Smooth muscle cell of trachea (primary cell): Measurements from ENCODE around the gene OST4. TPM values are rescaled to one million over a fixed set of nuclear protein-coding genes. Genes with fewer than 3 reads are reported as not detected.

ENCODE experiments used
- total RNA-seq: library from RNA; depleted of rRNA; stranded (reverse); fragments of >200 nt; gene quantifications from 2 replicates; pipeline ENCODE4 v1.2.1, GENCODE V29; 2014

OST4 gene
- total RNA-seq, result 409 and 544 TPM in 2 replicates

GRCh38 chr2:27071277-27071989 is at the start of gene OST4:
TSS of gene OST4 (minus strand) at chr2:27071654.

GRCh38 chr2:27118525-27119329 is 47.3 kb upstream of the OST4 start, which contains the start of gene CGREF1:
TSS of gene CGREF1 (minus strand) at chr2:27119128. CDS start at chr2:27104366, 14,762 bp downstream.

GRCh38 chr2:27086724-27087593 is 15.5 kb upstream of the OST4 start, which contains the start of gene KHK:
TSS of gene KHK (plus strand) at chr2:27086772. CDS start at chr2:27087260, 488 bp downstream.

GRCh38 chr2:27078267-27079194 is 7.1 kb upstream of the OST4 start, which contains the start of gene EMILIN1:
TSS of gene EMILIN1 (plus strand) at chr2:27078615. CDS start at chr2:27079066, 451 bp downstream.

GRCh38 chr2:27050996-27051901 is 20.2 kb downstream of the OST4 start, which contains the start of gene AGBL5:
TSS of gene AGBL5 (plus strand) at chr2:27051668. CDS start at chr2:27052959, 1,291 bp downstream.

GRCh38 chr2:27032495-27033252 is 38.8 kb downstream of the OST4 start, which contains the start of gene TMEM214:
TSS of gene TMEM214 (plus strand) at chr2:27032965. CDS start at chr2:27033016, 51 bp downstream.

Other genes with a start within 250 kb of the OST4 start
- gene DPYSL5, start 223.5 kb downstream of the OST4 start, total RNA-seq, result under 0.01 TPM in 1 of 2 replicates, not detected in the other
- gene MAPRE3, start 101.0 kb downstream of the OST4 start, total RNA-seq, result 5.8 and 8.1 TPM in 2 replicates
- gene TMEM214, start 38.7 kb downstream of the OST4 start, total RNA-seq, result 33.7 and 38.5 TPM in 2 replicates
- 24.6 and 33.2 TPM in 2 replicates for gene AGBL5, start 20.0 kb downstream of the OST4 start, total RNA-seq
- 305 and 366 TPM in 2 replicates for gene EMILIN1, start 7.0 kb upstream of the OST4 start, total RNA-seq
- gene KHK, start 15.1 kb upstream of the OST4 start, total RNA-seq, result 0.50 and 1.3 TPM in 2 replicates
- 3.6 and 6.1 TPM in 2 replicates for gene CGREF1, start 47.5 kb upstream of the OST4 start, total RNA-seq
- gene ABHD1, start 52.2 kb upstream of the OST4 start, total RNA-seq, result under 0.01 and 0.15 TPM in 2 replicates
- gene PREB, start 63.0 kb upstream of the OST4 start, total RNA-seq, result 33.7 and 40.2 TPM in 2 replicates
- not detected in 2 replicates for gene PRR30, start 67.8 kb upstream of the OST4 start, total RNA-seq
- gene TCF23, start 77.3 kb upstream of the OST4 start, total RNA-seq, result not detected in 2 replicates
- 197 and 218 TPM in 2 replicates for gene ATRAID, start 140.4 kb upstream of the OST4 start, total RNA-seq
- 13.7 and 15.1 TPM in 2 replicates for gene SLC5A6, start 140.6 kb upstream of the OST4 start, total RNA-seq
- gene CAD, start 145.7 kb upstream of the OST4 start, total RNA-seq, result 37.8 and 41.5 TPM in 2 replicates
- 0.15 and 0.50 TPM in 2 replicates for gene SLC30A3, start 191.4 kb upstream of the OST4 start, total RNA-seq
- gene DNAJC5G, start 203.8 kb upstream of the OST4 start, total RNA-seq, result not detected in 2 replicates
- under 0.01 TPM in 1 of 2 replicates, not detected in the other for gene TRIM54, start 210.8 kb upstream of the OST4 start, total RNA-seq
- gene UCN, start 236.8 kb upstream of the OST4 start, total RNA-seq, result 1.5 and 1.8 TPM in 2 replicates